GM10266 (cell line): ENCODE measurements around the gene CTNNBIP1.

Experiments
- DNase-seq: peaks from one replicate; pipeline ENCODE4 v3.0.0; 2012; ENCODE audit errors: extremely low spot score
- CTCF ChIP-seq: IDR thresholded peaks from 2 replicates; pipeline ENCODE4 v1.5.1; 2012; ENCODE audit warnings: mild to moderate bottlenecking, low read depth; ENCODE audit not compliant: control insufficient read depth, insufficient read depth; ENCODE audit errors: missing control alignments

The CTNNBIP1 gene

GRCh38 chr1:9903801-9904527, 6.1 kb downstream of the CTNNBIP1 start:
- no peak for DNase-seq
- no peak for TF ChIP-seq CTCF

- no peak for DNase-seq
Measured at GRCh38 chr1:9902060-9902452, 8.0 kb downstream of the CTNNBIP1 start.

GRCh38 chr1:9901148-9902059, 8.7 kb downstream of the CTNNBIP1 start:
- TF ChIP-seq CTCF = no peak
- no peak for DNase-seq

More at GRCh38 chr1:9902060-9902452, 8.0 kb downstream of the CTNNBIP1 start:
- no peak for TF ChIP-seq CTCF

GRCh38 chr1:9900142-9901043, 9.7 kb downstream of the CTNNBIP1 start:
- no peak for TF ChIP-seq CTCF
- no peak for DNase-seq

GRCh38 chr1:9894115-9894514, 16.0 kb downstream of the CTNNBIP1 start:
- no peak for TF ChIP-seq CTCF
- no peak for DNase-seq

- no peak for DNase-seq
- TF ChIP-seq CTCF = no peak
Measured at GRCh38 chr1:9892563-9893528, 17.2 kb downstream of the CTNNBIP1 start.
